Kidney epithelial cell (primary cell): ENCODE results near the gene SYNGR3. TPM values are rescaled to one million over a fixed set of nuclear protein-coding genes. Genes with fewer than 3 reads are reported as not detected.

Experiments used
- DNase-seq: peaks from one replicate; pipeline ENCODE4 v3.0.0-alpha.2; 2010; ENCODE audit warnings: low read depth
- H3K27me3 ChIP-seq: 2 replicates; pipeline ENCODE4 v1.6.0; 2011; ENCODE audit warnings: low read length; ENCODE audit not compliant: control insufficient read depth, insufficient read depth
- H3K36me3 ChIP-seq: 2 replicates; pipeline ENCODE4 v1.5.1; 2011; ENCODE audit warnings: low read length; ENCODE audit not compliant: control insufficient read depth, insufficient read depth
- H3K4me3 ChIP-seq: 2 replicates; pipeline ENCODE4 v1.5.1; 2011; ENCODE audit warnings: low read depth, mild to moderate bottlenecking, control low read depth, low read length
- total RNA-seq: library from RNA; depleted of rRNA; stranded (reverse); fragments of >200 nt; gene quantifications from 2 replicates; pipeline ENCODE4 v1.2.3, GENCODE V29; 2015
- TF ChIP-seq, protein P1 (sequence below): IDR thresholded peaks from 2 replicates; pipeline ENCODE4 v1.5.1; 2011; ENCODE audit warnings: mild to moderate bottlenecking, moderate library complexity, low read length, control low read depth, inconsistent platforms; ENCODE audit not compliant: insufficient read depth, poor library complexity, severe bottlenecking

SYNGR3 gene
- total RNA-seq, 1 donor from 2014 or later = 11.3 TPM

- peaks cover 56% of the 10 kb centered on the region for H3K27me3 ChIP-seq
- no peak for DNase-seq
- TF ChIP-seq, protein P1, sequence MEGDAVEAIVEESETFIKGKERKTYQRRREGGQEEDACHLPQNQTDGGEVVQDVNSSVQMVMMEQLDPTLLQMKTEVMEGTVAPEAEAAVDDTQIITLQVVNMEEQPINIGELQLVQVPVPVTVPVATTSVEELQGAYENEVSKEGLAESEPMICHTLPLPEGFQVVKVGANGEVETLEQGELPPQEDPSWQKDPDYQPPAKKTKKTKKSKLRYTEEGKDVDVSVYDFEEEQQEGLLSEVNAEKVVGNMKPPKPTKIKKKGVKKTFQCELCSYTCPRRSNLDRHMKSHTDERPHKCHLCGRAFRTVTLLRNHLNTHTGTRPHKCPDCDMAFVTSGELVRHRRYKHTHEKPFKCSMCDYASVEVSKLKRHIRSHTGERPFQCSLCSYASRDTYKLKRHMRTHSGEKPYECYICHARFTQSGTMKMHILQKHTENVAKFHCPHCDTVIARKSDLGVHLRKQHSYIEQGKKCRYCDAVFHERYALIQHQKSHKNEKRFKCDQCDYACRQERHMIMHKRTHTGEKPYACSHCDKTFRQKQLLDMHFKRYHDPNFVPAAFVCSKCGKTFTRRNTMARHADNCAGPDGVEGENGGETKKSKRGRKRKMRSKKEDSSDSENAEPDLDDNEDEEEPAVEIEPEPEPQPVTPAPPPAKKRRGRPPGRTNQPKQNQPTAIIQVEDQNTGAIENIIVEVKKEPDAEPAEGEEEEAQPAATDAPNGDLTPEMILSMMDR = no peak
- no peak overlapping the region for H3K4me3 ChIP-seq
- H3K36me3 ChIP-seq = peaks cover 4% of the 10 kb centered on the region
These were observed 9.0 kb upstream of the SYNGR3 start for GRCh38 chr16:1980770-1981087.

DNA sequence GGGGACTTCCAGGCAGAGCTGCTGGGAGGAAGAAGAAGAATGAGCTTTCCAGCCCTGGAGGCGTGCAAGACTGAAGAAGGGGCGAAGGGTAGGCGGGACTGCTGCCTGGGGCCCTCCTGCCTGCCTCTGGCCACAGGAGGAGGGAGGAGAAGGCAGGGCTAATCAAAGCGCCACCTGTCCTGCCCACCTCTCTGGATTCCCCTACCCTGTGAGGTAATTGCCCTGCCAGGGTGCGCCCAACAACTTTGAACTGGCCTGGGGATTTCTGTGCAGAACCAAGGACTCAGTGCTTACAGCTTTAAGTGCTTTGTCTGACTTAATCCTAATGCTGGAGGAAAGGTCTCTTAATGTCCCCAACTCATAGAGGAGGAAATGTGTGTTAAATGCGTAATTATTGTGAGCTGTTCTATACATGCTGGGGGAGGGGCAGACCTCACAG, 8.4 kb upstream of the SYNGR3 start, which contains the start of gene NOXO1:
Gene NOXO1, minus strand, starts transcription at position 72 of the 439 bp plus-strand sequence. CDS start 290 bp downstream, outside the sequence.
- Histone ChIP-seq H3K27me3 (peaks cover 56% of the 10 kb centered on the region), H3K4me3 (no peak within 1 kb of the TSS), H3K36me3 (peaks cover 7% of the 10 kb centered on the region)
- DNase-seq = no peak
- TF ChIP-seq, protein P1 = no peak

DNA sequence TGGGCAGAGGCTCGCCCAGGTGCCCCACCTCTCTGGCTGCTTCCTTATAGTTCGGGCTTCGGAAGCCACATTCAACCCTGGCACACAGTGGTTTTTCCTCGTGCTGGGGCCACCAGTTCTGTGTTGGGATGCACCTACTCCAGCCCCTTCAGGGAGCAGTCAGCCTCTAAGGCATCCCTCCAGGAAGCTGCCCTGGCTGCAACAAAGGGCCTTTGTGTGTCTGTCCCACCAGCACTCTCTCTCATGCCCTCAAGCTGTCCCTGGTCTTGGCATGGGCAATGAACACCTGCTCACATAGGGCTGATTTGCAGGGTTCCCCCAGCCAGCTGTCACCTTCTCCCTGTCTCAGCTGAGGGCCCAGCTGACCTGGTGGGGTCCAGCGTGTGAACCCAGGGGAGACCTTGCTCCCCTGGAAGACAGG, 7.7 kb upstream of the SYNGR3 start:
- H3K4me3 ChIP-seq = no peak overlapping the region
- H3K27me3 ChIP-seq = peaks cover 56% of the 10 kb centered on the region
- no peak for DNase-seq
- TF ChIP-seq, protein P1 = no peak
- H3K36me3 ChIP-seq = peaks cover 6% of the 10 kb centered on the region

DNA sequence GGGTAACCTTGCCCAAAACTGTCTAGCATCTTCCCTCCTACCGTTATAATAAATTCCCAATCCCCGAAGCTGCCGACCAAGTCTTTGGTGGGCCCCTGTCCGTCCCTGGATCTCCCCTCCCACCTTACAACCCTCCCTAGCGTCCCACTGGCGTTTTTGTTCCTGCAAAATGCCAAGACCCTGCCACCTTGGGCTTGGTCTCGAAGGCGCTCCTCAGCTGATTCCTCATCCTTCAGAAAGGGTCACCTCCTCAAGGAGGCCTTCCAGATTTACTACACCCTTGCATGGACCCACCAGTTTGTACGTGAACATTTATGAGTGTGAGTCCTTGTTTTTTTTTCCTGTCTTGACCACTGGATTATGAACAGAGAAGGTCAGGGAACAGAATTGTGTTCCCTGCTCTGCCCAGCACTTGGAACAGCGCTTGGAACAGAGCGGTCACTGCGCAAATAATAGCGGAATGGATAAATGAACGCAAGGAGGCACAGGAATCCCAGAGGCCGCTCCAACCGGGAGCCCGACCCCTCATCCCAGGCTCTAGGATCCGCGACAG, 6.7 kb upstream of the SYNGR3 start:
- TF ChIP-seq, protein P1 = peak; percentile 28
- Histone ChIP-seq H3K4me3 (peak overlapping the region; percentile 50), H3K36me3 (peaks cover 6% of the 10 kb centered on the region), H3K27me3 (peaks cover 56% of the 10 kb centered on the region)
- no peak for DNase-seq

- H3K4me3 ChIP-seq = peak within 1 kb of the TSS; percentile 79
- peaks cover 54% of the 10 kb centered on the region for H3K27me3 ChIP-seq
- TF ChIP-seq, protein P1 = peak; percentile 14
- H3K36me3 ChIP-seq = peaks cover 6% of the 10 kb centered on the region
- DNase-seq = no peak
These were observed 6.0 kb upstream of the SYNGR3 start, which contains the start of gene GFER for GRCh38 chr16:1983544-1984346. Gene GFER, plus strand, starts transcription at chr16:1984193. Its CDS starts 26 bp downstream, at chr16:1984219.
